NB4 (cell line): Measurements from ENCODE around the gene LIF.
"Not testable (repeated sequence)": the region's sequence is repeated elsewhere in the genome, so short reads cannot be mapped to it uniquely, and the experiment has no call there.

Source experiments
- DNase-seq: peaks from one replicate; pipeline ENCODE4 v3.0.0; 2010; ENCODE audit warnings: low read depth
- H3K4me3 ChIP-seq: one replicate; pipeline ENCODE4 v1.5.1; 2011; ENCODE audit warnings: mild to moderate bottlenecking, low read depth, low read length, moderate library complexity
- MAX ChIP-seq: IDR thresholded peaks from 2 replicates; pipeline ENCODE4 v1.6.1; 2011; ENCODE audit warnings: low read depth, low read length
- MYC ChIP-seq: IDR thresholded peaks from 2 replicates; pipeline ENCODE4 v1.6.1; 2011; ENCODE audit warnings: low read depth, low read length
- POLR2A ChIP-seq: IDR thresholded peaks from 2 replicates; pipeline ENCODE4 v1.6.1; 2011; ENCODE audit warnings: mild to moderate bottlenecking; ENCODE audit not compliant: insufficient read length; ENCODE audit errors: extremely low read depth
- TF ChIP-seq, protein P1 (sequence below): IDR thresholded peaks from one replicate; pipeline ENCODE4 v1.5.1; 2012; ENCODE audit warnings: low read depth, low read length

The LIF gene

GRCh38 chr22:30234786-30235470, 11.6 kb downstream of the LIF start:
- no peak for DNase-seq
- no peak for TF ChIP-seq MAX
- TF ChIP-seq, protein P1, sequence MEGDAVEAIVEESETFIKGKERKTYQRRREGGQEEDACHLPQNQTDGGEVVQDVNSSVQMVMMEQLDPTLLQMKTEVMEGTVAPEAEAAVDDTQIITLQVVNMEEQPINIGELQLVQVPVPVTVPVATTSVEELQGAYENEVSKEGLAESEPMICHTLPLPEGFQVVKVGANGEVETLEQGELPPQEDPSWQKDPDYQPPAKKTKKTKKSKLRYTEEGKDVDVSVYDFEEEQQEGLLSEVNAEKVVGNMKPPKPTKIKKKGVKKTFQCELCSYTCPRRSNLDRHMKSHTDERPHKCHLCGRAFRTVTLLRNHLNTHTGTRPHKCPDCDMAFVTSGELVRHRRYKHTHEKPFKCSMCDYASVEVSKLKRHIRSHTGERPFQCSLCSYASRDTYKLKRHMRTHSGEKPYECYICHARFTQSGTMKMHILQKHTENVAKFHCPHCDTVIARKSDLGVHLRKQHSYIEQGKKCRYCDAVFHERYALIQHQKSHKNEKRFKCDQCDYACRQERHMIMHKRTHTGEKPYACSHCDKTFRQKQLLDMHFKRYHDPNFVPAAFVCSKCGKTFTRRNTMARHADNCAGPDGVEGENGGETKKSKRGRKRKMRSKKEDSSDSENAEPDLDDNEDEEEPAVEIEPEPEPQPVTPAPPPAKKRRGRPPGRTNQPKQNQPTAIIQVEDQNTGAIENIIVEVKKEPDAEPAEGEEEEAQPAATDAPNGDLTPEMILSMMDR = no peak
- no peak for TF ChIP-seq POLR2A
- TF ChIP-seq MYC = no peak
- no peak overlapping the region for H3K4me3 ChIP-seq

DNA sequence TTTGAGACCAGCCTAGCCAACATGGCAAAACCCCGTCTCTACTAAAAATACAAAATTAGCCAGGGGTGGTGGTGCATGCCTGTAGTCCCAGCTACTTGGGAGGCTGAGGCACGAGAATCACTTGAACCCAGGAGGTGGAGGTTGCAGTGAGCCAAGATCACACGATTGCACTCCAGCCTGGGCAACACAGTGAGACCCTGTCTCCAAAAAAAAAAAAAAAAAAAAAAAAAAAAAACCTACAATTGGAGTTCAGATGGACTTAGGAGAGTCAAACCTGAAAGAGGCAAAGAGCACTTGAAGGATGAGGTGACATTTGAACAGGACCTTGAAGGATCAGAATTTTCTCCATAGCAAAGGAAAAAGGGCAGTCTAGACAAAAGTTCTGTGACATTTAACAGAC, 12.2 kb downstream of the LIF start:
- not testable (repeated sequence) for DNase-seq, H3K4me3 ChIP-seq

DNA sequence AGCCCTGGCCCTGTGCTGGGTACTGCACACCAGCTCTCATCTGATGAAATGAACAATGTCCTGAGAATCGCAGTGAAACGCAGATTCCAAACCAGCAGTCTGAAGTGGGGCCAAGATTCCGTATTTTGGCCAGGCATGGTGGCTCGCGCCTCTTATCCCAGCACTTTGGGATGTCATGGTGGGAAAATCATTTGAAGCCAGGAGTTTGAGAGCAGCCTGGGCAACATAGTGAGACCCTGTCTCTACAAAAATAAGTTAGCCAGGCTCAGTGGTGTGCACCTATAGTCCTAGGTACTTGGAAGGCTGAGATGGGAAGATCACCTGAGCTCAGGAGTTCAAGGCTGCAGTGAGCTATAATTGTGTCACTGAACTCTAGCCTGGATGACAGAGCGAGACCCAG, 13.0 kb downstream of the LIF start:
- no peak for DNase-seq
- no peak for TF ChIP-seq POLR2A
- TF ChIP-seq MYC = no peak
- TF ChIP-seq MAX = no peak
- H3K4me3 ChIP-seq = no peak overlapping the region

DNA sequence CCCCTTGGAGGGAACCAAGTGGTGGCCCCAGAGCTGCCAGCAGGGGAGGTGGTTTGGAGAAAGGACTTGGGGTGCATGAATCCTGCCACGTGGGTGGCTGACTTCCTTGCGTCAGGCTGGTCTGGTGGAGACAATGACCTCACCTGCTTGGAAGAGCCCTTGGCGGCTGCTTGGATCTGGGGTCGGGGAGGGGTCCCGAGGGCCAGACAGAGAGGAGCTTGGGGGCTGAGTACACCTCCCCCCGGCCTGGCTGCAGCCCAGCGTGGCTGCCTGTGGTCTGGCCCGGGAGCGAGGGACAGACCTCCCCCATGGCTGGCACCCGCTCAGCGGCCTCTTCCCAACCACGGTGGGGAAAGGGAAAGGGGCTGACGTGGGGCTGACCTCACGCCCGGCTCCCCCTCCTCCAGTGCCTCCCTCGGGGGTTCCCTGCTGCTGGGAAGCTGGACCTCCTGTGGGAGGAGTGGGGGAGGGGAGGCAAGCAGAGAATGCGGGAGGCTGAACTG, 13.8 kb downstream of the LIF start:
- no peak overlapping the region for H3K4me3 ChIP-seq
- no peak for TF ChIP-seq MAX
- no peak for TF ChIP-seq MYC
- TF ChIP-seq, protein P1 = no peak
- TF ChIP-seq POLR2A = no peak

DNA sequence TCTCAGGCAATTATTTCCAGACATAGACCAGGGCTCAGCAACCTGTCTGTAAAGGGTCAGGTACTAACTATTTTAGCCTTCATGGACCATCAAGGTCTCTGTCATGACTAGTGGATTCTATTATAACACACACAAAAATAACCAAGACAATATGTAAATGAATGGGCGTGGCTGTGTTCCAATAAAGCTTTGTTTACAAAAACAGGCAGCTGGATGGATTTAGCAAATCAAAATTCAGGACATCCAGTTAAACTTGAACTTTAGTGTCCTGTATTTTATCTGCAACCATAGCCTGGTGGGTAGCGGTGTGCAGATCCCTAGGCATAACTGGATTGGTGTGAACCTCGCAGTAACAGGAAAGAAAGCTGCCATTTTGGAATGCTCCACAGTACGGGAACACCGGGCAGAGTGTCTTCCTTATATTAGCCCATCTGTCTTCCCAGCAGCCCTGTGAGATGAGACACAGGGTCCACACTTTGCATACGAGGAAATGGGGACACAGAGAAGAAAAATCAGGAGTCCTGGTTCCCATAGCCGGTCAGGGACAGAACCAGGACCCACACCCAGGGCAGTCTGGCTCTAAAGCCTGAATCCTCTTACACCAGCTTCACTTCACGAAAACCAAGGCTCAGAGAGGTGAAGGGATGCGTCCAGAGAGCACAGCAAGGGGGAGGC, 15.6 kb downstream of the LIF start:
- no peak overlapping the region for H3K4me3 ChIP-seq
- TF ChIP-seq MYC (no peak), POLR2A (no peak), MAX (no peak)
- TF ChIP-seq, protein P1 = no peak
- DNase-seq = no peak

More for the DNA sequence above, 13.8 kb downstream of the LIF start:
- no peak for DNase-seq

GRCh38 chr22:30230330-30230729, 16.2 kb downstream of the LIF start:
- no peak overlapping the region for H3K4me3 ChIP-seq
- no peak for DNase-seq
- TF ChIP-seq MAX = no peak
- no peak for TF ChIP-seq MYC
- TF ChIP-seq, protein P1 = no peak
- no peak for TF ChIP-seq POLR2A
